ENCODE measurements around the gene PARP11.
A peak's percentile ranks its signal among the peaks of the same experiment; 100 is the strongest.
"Not testable (repeated sequence)": the region's sequence is repeated elsewhere in the genome, so short reads cannot be mapped to it uniquely, and the experiment has no call there.

Gene PARP11

DNA sequence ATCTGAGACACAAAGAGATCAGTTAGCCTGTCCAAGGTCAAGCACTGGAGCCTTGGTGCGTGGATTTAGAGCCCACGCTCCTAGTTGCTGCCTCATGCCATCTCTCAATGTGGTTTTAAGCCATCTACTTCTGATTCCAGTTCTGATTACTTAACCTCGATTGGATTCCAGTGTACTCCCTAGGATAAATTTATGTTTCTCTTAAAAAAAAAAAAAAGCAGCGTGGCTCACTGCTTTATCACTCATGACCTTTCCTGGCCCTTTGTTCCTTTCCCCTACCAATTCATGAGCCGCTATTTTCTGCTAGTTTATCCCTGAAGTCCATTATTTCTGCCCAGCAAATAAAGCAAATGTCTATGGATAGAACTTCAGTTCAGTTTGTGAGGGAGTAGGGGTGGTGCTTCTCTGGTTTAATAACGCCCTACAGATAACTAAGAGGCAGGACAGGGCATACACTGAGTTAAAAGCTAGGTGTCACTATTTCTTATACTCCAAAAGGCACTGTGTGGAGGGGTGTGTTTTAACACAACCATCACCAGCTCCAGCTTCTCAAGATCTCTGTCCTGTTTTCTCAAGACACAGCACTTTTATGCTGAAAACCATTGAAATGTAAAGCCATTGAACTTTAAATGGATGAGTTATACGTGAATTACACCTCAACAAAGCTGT lies 9.8 kb upstream of the PARP11 start:
- peak in 1 of 2 donors; percentile 35 for DNase-seq

DNA sequence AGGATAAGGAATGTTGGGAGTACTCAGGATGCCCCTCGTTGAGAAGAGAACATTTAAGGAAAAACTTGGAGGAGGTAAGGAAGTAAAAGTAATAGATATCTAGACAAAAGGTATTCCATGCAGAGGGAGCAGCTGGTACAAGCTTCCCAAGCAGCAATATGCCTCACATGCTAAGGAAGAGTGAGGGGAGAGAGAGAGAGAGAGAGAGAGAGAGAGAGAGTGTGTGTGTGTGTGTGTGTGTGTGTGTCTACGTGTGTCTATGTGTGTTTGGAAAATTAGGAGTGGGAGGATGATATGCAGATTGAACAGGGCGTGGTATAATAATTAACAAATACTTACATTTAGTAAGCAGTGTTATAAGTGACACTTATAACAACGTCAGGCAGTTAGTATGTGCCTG lies 9.2 kb upstream of the PARP11 start:
- no peak for DNase-seq

DNA sequence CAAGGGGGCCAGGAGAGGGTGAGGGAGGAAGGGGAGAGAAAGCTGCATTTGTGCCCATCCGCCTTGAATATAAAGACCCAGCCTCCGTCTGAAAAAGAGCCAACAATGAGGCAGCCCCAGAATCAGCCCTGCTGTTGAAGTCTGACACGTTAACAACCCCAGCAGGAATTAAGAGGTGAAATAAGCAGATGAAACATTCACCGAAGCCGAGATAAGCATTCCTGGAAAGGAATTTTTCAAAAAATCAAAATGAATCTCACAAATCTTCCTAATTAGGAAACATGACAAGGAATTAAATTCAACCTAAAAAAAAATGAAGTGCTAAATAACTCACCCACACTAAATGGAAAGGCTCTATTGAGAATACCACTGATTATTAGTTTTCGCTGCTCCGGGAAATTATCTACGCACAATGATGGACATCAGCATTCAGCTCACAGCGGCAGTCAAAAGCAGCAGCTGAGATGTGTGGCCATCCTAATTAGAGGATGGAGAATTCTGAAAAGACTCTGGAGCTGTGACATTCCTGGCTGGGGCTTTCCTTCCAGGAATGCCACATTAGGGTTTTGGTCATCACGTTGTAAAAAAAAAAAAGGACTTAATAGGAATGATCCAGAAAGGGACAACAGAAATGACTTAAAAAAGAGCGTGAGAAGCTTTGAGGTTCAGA lies 8.2 kb upstream of the PARP11 start:
- no peak for DNase-seq

DNA sequence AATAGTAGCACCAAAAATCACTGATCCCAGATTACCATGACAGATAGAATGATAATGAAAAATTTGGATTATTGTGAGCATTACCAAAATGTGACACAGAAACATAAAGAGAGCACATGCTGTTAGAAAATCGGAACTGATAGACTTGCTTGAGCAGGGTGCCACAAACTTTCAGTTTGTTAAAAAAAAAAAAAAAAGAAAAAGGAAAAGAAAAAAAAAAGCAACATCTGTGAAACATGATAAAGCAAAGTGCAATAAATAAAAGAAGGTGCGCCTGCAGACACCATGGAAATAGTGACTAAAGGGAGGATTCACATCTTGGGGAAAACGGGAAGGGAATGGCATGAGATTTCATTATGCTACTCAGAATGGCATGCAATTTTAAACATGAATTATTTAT lies 6.6 kb upstream of the PARP11 start:
- no peak for DNase-seq

DNA sequence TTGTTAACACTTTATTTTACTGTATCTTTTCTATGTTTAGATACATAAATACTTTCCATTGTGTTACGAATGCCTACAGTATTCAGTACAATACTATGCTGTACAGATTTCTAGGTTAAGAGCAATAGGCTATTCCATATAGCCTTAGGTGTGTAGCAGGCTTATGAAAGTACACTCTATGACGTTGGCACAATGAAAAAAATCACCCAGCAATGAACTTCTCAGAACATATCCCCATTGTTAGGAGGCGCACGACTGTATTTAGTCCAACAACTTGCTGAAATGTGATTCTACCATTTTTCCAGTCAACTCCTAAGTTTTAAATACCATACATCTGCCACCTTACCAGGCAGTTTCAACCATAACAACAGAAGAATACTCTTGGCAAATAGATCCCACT lies 1.8 kb downstream of the PARP11 start:
- peak in 1 of 2 donors; percentile 41 for DNase-seq

DNA sequence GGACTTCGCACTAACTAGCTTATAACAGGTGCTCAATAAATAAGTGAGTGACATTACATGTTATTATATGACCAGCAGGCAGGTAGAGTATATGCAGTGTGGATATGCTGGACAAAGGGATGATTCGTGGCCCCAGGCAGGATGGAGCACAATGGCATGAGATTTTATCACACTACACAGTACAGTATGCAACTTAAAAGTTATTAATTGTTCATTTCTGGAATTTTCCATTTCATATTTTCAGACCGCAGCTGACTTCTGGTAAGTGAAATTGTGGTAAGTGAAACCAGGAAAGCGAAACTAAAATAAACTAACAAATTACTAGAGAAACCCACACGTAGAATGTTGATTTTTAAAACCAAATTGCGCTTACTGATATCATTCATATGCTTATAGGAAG lies 3.3 kb downstream of the PARP11 start:
- peak in 1 of 2 donors; percentile 45 for DNase-seq

DNA sequence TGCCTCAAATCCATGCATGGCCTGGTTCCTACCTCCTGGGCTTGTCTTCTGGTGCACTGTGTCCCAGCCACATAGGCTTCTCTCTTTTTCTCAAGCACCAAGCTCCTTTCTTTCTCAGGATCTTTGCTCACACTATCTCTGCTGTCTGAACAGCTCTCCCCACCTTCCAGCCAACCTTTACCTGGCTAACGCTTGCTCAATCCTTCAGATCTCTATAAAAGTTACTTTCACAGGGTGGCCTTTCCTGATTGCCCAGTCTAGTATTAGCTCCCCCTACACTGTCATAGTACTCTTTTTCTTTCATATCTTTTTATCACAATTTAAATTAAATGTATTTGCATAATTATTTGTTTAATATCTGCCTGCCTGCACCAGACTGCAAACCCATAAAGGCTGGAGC lies 3.8 kb downstream of the PARP11 start:
- no peak for DNase-seq

DNA sequence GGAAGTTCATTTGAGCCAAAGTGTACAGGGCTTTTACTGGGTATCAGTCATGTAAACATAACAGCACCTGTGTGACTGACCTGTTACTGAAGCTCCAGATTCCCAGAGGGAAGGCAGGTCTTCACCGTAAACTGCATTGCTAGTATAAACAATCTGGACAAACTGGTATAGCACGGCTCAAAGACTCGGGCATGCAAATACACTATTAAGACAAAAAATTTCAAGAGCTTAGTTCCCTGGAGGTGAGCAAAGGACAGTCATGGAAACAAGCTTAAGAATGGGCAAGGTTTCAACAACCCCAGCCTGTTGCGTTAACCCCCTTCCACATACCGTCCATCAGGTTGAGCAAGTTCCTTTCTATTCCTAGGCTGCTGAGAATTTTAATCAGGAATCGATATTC lies 9.4 kb downstream of the PARP11 start:
- DNase-seq = no peak

DNA sequence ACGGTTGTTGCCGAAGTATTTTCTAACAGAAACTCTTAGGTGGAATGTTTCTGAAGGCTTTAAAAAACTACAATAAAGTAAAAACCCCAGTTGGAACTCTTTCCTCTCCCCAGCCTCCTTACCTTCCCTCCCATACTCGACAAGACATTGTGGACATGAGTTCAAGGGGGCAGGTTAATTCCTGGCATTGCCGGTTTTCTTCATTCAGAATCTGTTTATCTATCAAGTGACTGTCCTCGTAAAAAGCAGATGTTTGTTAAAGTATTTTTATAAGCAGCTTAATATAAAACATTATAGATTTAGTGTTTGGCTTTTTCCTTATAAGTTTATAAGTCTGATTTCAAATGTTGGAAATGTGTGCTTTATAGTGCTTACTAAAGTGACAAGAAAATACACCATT lies 30.7 kb downstream of the PARP11 start:
- DNase-seq = no peak

DNA sequence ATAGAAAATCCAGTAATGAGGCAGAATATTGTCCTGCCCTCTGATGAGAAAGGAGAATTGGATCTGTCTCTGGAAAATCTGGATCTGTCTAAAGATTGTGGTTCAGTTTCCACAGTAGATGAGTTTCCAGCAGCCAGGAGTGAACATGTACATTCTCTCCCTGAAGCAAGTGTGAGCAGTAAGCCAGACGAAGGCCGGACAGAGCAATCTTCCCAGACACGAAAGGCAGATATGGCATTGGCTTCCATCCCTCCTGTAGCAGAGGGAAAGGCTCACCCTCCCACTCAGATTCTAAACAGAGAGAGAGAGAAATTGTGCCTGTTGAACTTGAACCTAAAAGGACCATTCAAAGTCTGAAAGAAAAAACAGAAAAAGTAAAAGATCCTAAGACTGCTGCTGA lies 31.4 kb downstream of the PARP11 start:
- DNase-seq = no peak

DNA sequence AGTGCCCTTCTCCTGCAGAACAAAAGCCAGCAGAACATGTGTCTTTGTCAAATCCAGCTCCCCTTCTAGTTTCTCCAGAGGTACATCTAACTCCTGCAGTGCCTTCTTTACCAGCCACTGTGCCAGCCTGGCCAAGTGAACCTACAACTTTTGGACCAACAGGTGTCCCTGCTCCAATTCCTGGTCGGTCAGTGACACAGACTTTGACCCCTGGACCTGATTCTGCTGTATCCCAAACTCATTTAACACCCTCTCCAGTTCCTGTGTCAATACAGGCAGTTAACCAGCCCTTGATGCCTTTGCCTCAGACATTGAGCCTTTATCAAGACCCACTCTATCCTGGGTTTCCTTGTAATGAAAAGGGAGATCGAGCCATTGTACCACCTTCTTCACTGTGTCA lies 32.4 kb downstream of the PARP11 start:
- not testable (repeated sequence) for DNase-seq

DNA sequence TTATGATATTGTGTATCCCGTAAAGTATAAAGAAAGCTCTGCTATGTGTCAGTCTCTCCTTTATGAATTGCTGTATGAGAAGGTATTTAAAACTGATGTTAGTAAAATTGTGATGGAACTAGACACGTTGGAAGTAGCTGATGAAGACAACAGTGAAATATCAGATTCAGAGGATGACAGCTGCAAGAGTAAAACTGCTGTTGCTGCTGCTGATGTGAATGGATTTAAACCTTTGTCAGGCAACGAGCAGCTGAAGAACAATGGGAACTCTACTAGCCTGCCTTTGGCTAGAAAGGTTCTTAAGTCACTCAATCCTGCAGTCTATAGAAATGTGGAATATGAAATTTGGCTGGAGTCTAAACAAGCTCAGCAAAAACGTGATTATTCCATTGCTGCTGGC lies 33.5 kb downstream of the PARP11 start:
- not testable (repeated sequence) for DNase-seq

DNA sequence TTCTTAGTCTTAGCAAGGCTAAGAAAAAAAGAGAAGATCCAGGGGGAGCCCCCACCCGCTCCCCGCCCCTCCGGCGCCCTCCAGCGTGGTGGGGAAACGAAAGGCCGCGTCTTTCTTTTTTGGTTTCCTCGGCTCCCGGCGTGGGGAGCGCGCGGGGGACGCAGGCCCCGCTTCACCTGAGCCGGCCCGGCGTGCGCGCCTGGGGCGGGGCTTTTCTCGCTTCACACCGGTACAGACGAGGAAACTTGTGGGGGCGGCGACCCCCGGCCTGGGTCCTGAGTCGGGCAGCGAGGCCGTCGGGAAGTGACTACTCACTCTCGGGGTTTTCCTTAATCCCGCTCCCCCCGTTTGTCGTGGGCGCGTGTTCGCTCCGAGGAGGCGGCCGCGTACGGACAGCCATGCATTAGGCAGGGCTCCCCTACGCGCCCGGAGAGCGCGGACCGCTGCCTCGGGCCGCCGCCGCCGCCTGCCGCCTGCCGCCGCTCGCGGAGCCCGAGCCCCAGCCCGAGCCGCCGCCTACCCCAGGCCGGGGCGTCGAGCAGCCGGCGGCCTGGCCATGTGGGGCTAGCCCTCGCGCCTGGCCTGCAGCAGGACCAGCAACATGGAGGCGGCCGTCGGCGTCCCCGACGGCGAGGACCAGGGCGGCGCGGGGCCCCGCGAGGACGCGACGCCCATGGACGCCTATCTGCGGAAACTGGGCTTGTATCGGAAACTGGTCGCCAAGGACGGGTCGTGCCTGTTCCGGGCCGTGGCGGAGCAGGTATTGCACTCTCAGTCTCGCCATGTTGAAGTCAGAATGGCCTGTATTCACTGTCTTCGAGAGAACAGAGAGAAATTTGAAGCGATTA lies 34.3 kb downstream of the PARP11 start:
- peak; percentile 6 to 7 for DNase-seq

DNA sequence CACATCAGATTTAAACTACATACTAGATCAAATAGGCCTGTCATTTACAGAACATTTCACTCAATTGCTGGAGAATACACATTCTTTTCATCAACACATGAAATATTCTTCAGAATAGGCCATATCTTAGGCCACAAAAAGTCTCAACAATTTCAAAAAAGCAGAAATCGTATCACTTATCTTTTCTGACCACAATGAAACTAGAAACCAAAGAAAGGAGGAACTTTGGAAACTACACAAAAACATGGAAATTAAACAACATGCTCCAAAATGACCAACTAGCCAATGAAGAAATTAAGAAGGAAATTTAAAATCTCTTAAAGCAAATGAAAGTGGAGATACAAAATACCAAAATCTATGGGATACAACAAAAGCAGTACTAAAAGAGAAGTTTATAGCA lies 35.1 kb downstream of the PARP11 start:
- no peak for DNase-seq

DNA sequence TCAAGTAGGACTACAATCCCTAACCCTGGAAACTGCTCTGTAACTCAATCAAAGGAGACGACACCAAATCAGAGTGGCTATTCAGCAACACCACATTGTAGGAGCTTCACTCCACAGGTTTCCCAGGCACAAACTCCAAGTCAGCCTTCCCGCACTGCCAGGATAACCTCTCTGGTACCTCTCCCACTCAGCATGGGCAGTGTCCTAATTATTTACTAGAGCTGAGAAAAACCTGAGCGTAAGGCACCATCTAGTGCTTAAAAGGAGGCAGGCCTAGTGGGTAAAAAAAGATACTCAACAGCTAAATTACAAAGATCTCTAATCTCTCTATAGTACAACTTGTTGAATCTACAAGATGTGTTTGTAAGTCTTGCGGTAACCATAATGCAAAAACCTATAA lies 36.1 kb downstream of the PARP11 start:
- no peak for DNase-seq

DNA sequence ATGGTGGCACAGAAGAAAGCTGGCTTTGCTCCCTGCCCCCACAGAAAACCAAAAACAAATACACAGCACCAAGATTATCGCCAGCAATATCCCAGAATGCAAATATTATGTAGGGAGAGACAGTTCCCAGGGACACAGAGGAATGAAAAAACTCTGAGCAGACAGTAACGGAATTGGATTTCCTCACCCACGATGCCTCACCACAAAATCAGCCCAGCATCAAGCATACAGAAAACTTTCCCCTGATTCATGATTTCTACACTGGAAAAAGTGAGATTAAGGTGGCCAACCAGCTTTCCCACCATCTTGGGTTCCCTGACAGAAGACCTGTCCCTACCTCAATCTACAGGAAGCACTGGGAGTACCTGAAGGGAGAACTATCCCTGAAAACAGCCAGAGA lies 36.6 kb downstream of the PARP11 start:
- no peak for DNase-seq

DNA sequence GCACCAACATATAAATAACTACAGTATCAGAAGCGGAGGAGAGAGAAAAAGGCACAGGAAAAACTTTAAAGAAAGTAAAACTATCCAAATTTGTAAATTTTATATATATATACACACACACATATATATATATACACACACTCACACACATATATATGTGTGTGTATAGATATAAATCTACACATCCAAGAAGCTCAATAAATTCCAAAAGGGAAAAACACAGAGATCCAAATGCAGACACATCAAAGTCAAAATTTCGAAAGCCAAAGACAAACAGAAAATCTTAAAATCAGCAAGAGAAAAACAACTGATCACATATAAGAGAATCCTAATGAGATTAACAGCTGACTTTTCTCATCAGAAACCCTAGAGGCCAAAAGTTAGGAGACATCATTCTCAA lies 37.3 kb downstream of the PARP11 start:
- DNase-seq = no peak

DNA sequence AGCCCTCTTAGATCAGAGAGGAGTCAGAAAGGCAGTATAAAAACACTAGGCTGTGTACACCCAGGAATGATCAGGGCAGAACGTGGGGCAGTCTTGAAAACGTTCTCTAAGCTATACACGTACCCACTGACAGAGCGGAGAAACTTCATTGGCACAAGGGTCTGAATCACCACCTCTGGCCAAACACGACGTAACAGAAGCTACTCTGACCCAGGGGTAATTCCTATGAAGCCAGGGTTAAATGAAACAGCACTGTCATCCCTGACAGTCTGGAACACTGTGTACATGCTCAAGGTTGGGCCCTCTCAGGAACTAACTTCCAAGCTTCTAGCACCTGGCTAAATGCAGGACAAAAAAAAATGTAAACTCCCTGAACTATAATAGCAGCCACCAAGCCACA lies 38.4 kb downstream of the PARP11 start:
- no peak for DNase-seq

DNA sequence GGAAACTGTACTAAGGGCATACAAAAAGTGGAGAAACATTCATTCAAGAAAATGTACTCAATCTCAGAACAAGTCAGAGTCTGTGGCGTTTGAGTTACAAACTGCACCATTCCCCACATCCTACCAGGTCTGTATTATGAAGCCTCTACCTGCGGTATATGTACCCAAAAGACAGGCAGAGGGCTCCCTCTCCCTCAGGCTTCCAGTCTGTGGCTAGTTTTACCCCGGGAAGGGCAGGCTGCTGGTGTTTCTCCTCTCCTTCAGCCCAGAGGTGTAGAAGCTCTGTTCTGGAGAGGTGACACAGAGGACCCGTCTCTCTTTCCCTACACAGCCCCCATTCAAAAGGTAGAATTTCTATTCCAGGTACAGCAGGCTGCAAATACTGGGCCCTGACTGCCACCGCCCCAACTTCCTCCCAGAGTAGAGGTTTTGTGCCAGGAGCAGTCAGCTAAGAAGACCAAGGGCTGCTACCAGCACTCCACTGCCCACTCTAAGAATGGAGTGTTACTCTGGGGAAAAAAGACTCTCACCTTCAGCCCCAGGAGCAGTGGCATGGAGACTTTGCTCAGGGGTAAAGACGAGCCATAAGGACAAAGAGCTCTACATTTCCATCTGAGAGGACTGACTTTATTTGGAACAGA lies 39.4 kb downstream of the PARP11 start:
- no peak for DNase-seq

DNA sequence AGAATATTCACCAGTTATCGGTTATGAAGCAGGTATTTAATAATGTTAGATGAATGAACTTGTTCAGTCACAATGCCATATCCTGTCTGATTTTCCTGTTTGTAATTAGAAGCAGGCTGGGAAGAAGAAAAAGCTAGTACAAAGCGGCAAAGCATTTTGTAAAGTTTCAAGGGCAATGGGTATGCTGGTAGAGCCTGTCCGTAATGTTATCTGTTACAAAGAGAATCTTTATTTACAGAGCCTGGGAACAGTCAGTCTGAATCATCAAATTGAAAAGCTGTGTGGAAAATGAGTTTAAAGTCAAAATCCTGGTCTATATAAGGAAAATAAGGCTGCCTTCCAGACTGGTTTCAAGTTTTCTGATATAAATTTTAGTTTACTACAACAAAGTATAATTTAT lies 40.5 kb downstream of the PARP11 start:
- DNase-seq = no peak

DNA sequence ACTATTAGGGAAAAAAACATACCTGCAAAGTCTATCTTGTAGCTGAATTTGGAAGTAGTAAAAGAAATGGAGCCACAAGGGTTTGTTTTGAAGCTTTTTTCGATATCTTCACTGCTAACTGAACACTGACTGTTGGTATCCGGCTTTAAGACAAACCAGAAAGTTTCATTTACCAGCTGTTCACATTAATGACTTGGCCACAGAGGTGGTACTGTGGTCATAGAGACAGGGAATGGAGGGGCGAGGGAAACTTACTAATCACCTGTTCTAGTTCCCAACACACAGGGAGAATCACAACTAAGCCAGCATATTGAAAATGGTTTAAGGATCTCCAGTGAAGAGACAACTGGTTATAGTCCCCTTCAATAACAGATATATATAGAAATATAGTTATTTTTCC lies 44.3 kb downstream of the PARP11 start:
- DNase-seq = no peak

DNA sequence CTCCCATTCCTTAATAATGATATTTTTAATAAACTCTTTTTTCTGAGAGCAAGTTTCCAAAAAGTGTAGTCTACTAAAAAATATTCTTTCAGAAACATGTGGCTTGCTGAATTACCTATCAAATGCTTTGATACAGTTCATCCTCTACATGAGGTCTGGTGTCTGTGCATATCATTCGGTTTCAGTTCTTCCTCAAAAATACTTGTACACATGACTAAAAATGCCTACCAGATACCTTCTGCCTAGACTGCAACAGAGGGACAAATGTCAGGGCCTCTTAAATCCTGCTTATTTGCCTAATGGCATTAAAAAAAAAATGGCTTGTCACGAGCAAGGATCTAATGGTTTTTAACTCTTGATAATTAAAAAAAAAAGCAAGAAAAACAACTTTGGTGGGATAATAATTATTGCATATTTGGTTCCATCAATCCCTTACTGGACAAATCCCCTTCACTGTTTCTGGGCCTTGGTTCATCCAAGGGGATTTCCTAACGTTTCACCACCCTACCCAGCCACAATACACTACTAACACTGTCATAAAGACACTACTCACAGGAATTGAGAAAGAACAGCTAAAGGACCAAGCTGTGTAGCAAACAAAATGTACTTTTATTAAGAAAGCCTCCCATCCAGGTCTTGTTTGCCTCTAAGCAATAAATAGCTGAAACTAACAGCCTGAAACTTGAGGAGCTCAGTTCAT lies 45.7 kb downstream of the PARP11 start:
- no peak for DNase-seq

DNA sequence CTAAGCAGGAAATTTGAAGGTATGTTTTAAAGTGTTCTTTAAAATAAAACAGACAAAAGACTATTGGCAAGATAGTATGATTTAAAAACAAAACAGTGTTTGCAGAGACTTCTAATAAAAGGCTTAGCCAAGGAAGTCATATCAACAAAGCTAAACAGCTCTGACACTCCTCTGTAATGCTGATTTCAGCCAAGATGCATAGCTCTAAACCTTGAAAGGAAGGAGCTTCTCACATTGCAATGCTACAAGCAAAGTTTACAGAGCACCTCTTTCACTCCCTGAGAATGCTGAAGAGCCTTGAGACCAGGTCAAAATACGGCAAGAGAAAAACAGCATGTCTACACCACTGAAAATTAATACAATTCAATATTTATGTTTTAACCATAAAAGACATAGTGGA lies 51.8 kb downstream of the PARP11 start:
- no peak for DNase-seq
